LoVo (cell line): ENCODE results near the gene ADH5.
"Not testable (repeated sequence)": the region's sequence is repeated elsewhere in the genome, so short reads cannot be mapped to it uniquely, and the experiment has no call there.

Experiments used
- DNase-seq: peaks from one replicate; pipeline ENCODE4 v3.0.0-alpha.2; 2016; ENCODE audit warnings: low spot score

ADH5 gene

GRCh38 chr4:99088481-99089365, at the start of gene ADH5:
ADH5 (minus strand) TSS chr4:99088788; CDS start chr4:99088700, 88 bp downstream.
- peak; percentile 87 for DNase-seq

- DNase-seq: no peak
Measured at GRCh38 chr4:99136329-99136728, 47.7 kb upstream of the ADH5 start.

- no peak for DNase-seq
Measured at GRCh38 chr4:99135541-99136162, 47.1 kb upstream of the ADH5 start.

- DNase-seq: no peak
Measured at GRCh38 chr4:99134586-99134985, 46.0 kb upstream of the ADH5 start.

- DNase-seq: no peak
Measured at GRCh38 chr4:99131378-99131777, 42.8 kb upstream of the ADH5 start.

GRCh38 chr4:99126376-99126775, 37.8 kb upstream of the ADH5 start:
- no peak for DNase-seq

- no peak for DNase-seq
Measured at GRCh38 chr4:99121008-99121407, 32.4 kb upstream of the ADH5 start.

- DNase-seq: no peak
Measured at GRCh38 chr4:99120501-99120900, 31.9 kb upstream of the ADH5 start.

- peak; percentile 37 for DNase-seq
Measured at GRCh38 chr4:99117876-99118693, 29.5 kb upstream of the ADH5 start.

GRCh38 chr4:99117122-99117841, 28.7 kb upstream of the ADH5 start:
- DNase-seq: not testable (repeated sequence)

GRCh38 chr4:99109286-99109685, 20.7 kb upstream of the ADH5 start:
- not testable (repeated sequence) for DNase-seq

GRCh38 chr4:99104153-99104552, 15.6 kb upstream of the ADH5 start:
- DNase-seq: no peak

GRCh38 chr4:99103166-99103565, 14.6 kb upstream of the ADH5 start:
- DNase-seq: no peak

GRCh38 chr4:99102634-99103033, 14.0 kb upstream of the ADH5 start:
- no peak for DNase-seq

- DNase-seq: no peak
Measured at GRCh38 chr4:99100876-99101275, 12.3 kb upstream of the ADH5 start.

GRCh38 chr4:99099814-99100213, 11.2 kb upstream of the ADH5 start:
- not testable (repeated sequence) for DNase-seq

GRCh38 chr4:99099311-99099710, 10.7 kb upstream of the ADH5 start:
- no peak for DNase-seq

GRCh38 chr4:99091841-99092240, 3.3 kb upstream of the ADH5 start:
- not testable (repeated sequence) for DNase-seq

- no peak for DNase-seq
Measured at GRCh38 chr4:99091216-99091575, 2.6 kb upstream of the ADH5 start.

- DNase-seq: no peak
Measured at GRCh38 chr4:99090481-99091215, 2.1 kb upstream of the ADH5 start.

- peak; percentile 41 for DNase-seq
Measured at GRCh38 chr4:99088023-99088449, 552 bp downstream of the ADH5 start.
